GM18858 (cell line): ENCODE data around the gene BAZ2B.

Experiments
- ATAC-seq: cut with Tn5 transposase; IDR thresholded peaks from one replicate; pipeline ENCODE4 v1.9.1; 2021; ENCODE audit not compliant: unreplicated experiment

Gene BAZ2B

GRCh38 chr2:159270744-159271379 lies 345.5 kb downstream of the BAZ2B start:
- ATAC-seq, result no peak
